HCEC 1CT (cell line): ENCODE data around the gene LCN15.
A peak's percentile ranks its signal among the peaks of the same experiment; 100 is the strongest.
"Not testable (repeated sequence)": the region's sequence is repeated elsewhere in the genome, so short reads cannot be mapped to it uniquely, and the experiment has no call there.

Source experiments
- DNase-seq: peaks from one replicate; pipeline ENCODE4 v3.0.0-alpha.2; 2017

The LCN15 gene

DNA sequence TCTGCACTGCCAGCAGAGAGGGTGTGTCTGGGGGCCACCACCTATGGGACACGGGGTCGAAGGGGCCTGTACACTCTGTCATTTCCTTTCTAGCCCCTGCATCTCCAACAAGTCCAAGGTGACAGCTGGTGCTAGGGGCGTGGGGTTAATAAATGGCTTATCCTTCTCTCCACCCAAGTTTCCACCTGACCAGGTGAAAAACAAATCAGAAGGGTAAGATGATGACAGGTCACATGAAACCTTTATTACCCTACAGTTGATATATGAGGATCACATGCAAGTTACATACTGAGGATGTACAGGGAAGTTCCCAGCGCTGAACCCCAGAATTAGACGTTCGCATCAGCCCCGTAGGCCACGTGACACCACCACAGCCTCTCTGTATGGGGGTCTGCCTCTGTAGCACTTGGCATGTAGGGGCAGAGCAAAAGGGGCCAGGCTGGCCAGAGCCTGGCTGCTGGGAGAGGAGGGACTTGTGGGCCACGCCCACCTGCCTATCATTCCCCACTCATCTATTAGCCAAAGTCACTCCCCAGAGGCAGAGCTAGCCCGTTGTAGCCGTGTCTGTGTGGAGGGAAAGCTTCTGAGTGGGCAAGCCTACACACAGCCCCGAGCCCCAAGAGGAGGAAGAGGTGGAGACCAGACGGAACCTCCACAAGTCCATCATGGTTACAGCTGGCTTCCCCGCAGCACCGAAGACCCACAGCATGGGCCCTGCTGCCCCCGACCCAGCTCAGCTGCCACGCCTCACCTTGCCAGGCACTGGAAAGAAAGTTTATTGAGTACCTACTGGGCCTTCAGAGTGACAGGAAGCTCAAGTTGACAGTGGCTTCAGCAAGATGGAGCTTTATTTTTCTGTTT lies 29.0 kb upstream of the LCN15 start:
- no peak for DNase-seq

DNA sequence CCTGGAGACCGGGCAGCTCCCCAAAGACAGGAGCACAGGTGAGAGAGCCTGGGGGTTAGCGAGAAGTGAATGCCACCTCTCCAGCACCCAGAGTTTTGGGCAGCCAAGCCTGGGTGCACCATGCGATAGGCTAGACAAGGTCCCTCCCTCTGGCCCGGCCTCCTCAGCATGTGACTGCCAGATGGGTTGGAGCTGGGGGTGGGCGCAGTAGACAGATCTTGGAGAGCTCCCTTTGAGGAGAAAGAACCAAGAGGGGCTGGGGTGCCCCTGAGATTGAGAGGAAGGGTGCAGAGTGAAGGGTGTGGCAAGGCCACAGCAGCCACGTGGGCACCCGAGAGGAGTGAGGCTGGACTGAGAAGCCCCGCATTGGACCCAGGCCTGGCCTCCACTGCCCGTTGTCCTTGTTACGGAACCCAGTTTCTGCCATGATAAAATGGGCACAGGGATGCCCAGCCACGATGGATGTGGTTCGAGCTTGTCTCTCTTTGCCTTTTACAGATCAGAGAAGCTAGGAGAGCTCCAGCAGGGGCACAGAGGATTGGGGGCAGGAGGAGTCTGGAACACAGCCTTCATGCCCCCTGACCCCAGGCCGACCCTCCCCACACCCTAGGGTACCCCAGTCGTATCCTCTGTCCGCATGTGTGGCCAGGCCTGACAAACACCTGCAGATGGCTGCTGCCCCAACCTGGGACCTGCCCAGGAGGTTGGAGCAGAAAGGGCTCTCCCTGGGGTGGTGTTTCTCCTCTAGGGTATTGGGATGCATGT lies 28.2 kb upstream of the LCN15 start:
- DNase-seq = no peak

DNA sequence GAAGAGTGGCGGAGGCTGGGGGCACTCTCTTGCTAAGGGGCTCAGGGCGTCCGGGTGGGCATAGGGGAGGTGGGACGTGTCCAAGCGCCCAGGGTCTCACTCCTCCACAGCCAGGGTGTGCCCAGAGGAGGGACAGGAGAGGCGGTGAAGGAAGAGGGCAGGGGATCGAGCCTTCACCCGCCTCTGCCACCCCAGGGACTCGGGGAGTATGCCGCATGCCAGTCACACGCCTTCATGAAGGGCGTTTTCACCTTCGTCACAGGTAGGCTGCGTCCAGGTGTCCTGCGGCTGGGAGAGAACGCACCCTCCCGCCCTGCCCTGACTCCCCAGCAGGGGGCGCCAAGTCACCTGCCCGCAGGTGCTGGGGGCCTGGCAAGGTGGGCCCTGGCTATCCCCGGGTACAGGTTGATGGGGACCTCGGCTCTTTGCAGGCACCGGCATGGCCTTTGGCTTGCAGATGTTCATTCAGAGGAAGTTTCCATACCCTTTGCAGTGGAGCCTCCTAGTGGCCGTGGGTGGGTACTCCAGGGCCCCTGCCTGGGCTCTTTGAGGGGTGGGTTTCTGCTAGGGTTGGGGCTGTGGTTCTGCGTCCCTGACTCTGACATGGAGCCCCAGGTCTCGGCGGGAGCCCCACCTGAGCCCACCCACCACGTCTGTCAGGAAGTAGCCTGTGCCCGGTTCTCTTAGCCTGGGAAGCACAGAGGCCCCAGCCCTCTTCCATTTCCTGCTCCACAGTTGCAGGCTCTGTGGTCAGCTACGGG lies 27.4 kb upstream of the LCN15 start:
- DNase-seq = no peak

DNA sequence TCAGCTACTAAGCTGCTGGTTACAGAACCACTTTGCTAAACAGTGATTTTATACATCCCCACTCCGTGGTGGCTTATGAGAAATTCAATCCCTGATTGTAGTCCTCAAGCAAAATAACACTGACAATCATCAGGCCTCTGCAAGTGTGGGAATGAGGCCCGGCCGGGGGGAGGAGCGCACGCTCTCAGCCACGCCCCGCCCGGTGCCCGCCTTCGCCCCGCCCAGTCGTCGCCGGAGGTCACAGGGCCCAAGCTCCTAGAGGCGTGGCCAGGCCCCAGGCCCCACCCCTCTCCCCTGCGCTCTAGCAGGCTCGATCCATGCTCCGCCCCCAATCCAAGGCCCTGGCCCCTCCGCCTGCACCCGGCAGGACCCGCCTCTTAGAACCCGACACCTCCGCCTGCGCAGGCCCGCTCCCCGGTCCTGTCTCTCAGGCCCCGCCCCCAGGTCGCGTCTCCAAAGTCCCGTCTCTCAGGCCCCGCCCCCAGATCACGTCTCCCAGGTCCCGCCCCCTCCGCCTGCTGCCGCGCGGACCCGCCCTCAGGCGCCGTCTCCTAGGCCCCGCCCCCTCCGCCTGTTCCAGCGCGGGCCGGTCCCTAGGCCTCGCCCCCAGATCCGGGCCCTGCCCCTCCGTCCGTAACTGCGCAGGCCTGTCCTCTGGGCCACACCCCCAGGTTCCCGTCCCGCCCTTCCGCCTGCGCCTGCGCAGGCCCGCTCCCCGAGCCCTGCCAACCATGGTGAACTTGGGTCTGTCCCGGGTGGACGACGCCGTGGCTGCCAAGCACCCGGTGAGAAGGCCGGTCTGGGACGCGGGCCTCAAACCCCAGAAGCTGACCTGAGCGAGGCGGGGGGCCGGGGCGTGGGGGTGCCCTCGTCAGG lies 26.6 kb upstream of the LCN15 start, which contains the start of gene TMEM141:
TSS of gene TMEM141 (plus strand) at position 705 of the 876 bp plus-strand sequence. CDS start at position 732, 27 bp downstream.
- DNase-seq = peak; percentile 100

DNA sequence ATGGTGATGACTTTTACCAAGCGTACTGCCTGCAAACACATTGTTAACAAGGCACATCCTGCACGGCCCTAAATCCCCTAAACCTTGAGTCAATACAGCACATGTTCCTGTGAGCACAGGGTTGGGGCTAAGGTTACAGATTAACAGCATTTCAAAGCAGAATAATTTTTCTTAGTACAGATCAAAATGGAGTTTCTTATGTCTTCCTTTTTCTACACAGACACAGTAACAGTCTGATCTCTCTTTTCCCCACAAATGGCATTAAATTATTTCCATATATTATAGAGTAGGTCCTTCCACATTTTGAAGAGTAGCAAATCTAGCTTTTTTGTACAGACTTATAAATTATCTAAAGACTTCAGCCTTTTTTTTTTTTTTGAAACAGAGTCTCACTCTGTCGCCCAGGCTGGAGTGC lies 25.2 kb upstream of the LCN15 start:
- DNase-seq = no peak

DNA sequence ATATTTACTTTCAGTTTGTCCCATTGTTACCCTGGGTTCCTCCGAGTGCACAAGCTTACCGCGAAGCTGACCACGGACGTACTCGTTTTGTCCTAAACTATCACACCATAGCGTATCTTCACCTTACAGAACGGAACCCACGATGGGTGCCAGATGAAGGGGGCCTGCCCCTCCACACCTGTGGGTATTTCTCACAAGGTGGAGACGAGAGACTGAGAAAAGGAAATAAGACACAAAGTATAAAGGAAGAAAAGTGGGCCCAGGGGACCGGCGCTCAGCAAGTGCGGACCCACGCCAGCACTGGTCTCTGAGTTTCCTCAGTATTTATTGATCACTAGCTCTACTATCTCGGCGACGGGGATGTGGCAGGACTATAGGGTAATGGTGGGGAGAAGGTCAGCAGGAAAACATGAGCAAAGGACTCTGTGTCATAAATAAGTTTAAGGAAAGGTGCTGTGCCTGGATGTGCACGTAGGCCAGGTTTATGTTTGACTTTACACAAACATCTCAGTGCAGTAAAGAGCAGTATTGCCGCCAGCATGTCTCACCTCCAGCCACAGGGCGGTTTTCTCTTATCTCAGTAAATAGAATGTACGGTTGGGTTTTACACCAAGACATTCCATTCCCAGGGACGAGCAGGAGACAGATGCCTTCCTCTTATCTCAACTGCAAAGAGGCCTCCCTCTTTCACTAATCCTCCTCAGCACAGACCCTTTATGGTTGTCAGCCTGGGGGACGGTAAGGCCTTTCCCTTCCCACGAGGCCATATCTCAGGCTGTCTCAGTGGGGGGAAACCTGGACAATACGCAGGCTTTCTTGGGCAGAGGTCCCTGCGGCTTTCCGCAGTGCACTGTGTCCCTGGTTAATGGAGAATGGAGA lies 24.6 kb upstream of the LCN15 start:
- DNase-seq = not testable (repeated sequence)

DNA sequence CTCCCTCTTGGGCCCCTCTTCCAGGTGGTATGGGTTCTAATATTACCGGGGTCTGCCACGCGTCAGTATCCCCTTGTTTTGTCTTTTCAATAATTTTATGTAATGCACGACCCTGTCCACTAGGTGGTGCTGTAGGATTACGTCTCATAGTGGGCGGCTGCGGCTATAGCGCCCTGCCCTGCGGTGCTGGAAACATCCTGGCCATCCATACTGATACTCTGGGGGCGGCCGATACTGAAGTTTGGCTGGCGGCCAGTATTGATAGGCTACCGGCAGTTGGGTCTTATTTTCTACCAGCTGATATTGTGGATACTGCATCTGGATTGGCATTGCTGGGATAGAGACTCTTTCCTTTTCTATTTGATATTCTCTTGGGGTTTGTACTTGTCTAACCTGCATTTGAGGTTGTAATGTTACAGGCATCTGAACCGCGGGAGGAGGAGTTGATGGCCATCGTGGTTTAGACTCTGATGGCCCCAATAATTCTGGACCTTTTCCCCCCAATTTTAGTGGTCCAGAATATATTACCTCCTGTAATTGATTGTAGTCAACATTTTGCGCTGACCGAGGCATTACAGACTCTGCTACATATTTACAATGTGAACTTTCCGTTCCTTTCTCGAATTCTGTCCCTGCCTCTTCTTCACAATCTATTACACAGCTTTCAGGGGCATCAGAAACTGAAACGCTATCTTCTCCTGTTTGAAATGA lies 23.5 kb upstream of the LCN15 start:
- peak; percentile 44 for DNase-seq

DNA sequence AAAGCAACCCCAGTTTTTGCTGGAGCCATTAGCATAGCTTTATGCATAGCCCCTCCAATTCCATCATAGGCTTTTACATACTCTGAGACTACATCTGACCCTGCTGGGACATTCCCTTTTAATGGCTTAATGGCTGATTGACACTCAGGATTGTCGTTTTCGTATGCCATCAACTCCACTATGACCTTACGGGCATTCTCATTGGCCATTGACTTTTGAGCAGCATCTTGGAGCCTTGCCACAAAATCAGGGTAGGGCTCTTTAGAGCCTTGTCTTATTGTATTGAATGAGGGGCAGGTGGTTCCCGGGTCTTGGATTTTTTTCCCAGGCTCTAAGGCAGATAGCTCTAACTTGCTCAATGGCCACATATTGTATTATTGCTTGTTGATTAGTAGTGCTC lies 22.7 kb upstream of the LCN15 start:
- DNase-seq = not testable (repeated sequence)

DNA sequence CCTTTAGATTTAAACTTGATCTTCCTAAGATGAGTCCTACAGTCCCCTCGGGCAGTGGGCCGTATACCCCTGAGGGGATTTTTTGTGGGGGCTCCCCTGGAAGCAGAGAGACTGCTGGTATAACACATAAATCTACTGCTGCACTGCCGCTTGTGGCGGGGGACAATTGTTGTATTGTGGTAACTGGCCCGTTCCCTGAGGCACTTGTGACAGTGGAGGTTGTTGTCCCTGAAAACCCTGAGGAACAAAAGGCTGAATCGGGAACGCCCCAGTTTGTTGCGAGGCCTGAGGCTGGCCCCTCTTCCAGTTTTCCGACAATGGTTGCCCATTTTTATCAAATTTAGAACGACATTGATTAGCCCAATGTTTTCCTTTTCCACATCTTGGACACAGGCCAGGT lies 22.1 kb upstream of the LCN15 start:
- DNase-seq = no peak

DNA sequence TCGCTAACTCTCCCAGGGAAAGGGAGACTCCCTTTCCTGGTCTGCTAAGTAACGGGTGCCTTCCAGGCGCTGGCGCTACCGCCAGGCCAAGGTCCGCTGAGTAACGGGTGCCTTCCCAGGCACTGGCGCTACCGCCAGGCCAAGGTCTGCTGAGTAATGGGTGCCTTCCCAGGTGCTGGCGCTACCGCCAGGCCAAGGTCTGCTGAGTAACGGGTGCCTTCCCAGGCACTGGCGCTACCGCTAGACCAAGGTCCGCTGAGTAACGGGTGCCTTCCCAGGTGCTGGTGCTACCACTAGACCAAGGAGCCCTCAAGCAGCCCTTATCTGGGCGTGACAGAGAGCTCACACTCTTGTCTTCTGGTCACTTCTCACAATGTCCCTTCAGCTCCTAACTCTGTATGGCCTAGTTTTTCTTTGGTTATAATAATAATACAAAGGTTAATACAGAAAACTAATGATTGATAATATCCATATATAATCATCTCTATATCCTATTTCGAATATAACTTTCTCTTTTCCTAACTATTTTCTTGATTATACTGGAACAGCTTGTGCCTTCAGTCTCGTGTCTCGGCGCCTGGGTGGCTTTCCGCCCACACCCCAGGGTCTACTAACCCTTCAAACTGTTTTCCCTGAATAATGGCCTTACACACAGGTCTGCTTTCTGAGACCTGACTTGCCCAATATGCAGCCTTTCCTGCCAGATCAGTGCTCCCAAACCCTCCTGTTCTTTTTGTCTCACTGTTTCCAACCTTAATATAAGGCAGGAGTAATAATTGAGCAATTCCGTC lies 21.4 kb upstream of the LCN15 start:
- not testable (repeated sequence) for DNase-seq

DNA sequence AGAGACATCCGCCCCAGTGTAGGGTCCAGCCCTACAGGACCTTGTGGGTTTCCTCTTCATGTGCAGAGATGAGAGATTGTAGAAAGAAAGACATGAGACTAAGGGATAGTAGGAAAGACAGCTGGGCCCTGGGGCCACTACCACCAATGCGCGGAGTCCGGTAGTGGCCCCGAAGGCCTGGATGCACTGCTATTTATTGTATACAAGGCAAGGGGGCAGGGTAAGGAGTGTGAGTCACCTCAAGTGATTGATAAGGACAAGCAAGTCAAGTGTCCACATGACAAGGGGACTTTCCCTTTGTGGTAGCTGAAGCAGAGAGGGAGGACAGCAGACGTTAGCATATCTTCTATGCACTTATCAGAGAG lies 20.7 kb upstream of the LCN15 start:
- DNase-seq = no peak

DNA sequence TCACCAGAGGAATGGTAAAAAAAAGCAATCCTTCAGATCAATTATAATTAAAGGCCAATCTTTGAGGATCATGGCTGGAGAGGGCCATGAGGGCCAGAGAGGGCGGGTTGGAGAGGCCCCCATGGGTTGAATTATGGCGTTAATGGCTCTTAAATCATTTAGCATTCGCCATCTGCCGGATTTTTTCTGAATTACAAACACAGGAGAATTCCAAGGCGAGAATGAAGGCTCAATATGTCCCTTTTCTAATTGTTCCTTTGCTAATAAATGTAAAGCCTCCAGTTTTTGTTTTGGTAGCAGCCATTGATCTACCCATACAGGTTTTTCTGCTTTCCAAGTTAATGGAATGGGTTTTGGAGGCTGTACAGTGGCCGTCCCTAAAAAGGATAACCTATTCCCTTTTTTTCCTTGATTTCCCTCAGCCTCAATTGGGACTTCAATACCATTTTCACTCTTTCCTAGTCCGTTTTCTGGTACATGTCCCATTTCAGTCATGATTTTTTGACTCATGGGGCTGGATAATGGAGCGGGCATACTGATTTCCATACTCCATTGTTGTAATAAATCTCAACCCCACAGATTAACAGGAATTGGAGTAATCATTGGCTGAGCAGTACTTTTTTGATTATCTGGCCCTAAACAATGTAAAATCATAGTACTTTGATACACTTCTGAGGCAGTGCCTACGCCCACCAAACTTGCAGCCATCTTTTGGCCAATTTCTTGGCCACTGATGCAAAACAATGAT lies 20.1 kb upstream of the LCN15 start:
- DNase-seq = peak; percentile 22

DNA sequence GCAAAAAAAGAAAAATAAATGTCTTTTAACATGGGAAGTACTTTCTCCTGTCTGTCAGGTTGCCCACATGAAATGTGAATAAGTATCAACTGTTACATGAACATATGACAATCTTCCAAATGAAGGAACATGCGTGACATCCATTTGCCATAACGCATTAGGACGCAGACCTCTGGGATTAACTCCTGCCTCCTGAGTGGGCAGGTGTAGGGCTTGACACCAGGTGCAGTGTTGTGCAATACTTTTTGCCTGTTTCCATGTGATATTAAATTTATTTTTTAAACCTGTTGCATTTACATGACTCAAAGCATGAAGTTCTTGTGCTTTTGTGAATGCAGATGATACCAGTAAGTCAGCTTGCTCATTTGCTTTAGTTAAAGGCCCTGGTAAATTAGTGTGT lies 18.1 kb upstream of the LCN15 start:
- DNase-seq = no peak

DNA sequence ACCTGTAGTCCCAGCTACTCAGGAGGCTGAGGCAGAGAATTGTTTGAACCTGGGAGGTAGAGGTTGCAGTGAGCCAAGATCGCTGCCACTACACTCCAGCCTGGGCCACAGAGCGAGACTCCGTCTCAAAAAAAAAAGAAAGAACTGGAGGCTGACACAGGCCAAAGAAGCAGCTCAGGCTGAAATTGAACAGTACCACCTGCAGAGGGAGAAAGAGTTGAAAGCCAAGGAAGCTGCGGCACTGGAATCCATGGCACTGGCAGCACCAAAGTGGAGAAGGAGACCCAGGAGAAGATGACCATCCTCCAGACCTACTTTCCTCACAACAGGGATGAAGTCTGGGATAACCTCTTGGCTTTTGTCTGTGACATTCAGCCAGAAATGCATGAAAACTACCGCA lies 15.5 kb upstream of the LCN15 start:
- DNase-seq = no peak

DNA sequence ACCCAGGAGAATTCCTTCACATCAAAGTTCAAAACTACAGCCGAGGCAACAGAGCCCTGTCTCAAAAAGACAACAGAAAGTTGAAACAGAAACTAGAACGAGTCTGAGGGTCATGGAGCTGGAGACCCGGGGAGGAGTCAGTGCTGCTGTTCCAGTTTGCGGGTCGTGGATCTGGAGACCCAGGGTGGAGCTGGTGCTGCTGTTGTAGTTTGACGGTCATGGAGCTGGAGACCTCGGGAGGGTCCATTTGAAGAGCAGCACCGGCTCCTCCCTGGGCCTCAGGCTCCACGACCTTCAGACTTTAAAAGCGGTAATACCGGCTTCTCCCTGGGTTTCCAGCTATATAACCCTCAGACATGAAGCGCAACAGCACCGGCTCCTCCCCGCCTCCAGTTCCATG lies 13.0 kb upstream of the LCN15 start:
- no peak for DNase-seq

DNA sequence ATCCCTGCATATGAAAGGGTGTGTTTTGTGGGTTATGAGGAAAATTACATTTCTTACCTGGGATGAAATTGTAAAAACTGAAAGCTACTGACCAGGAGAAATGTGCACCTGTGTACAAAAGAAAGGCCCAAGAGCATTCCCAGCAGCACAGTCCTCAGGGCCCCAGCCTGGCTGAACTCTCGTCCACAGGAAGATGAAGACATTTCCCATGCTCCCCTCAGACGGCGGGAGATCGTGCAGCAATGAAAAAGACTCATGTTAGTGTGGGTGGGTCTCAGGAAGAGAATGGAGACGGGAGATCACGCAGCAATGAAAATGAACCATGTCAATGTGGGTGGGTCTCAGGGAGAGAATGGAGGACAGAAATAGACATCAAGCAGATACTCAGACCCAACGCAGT lies 12.6 kb upstream of the LCN15 start:
- DNase-seq = no peak

DNA sequence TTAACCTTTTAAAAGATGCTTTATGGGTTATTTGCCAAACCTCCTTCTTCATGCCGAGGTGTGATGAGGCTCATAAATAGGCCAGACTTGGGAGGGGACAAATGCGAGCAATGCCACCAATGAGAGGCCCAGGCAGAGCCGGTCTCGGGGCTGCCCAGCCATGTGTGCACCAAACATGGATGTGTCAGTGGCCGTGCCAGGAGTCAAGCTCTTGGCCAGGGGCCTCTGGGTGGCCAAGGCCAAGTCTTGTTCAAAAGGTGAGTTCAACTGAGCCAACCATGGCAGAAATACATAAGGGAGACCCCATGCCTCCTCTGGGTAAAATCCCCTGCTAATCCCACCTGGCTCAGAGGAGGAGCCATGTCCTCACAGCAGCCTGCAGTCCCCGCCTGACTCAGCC lies 10.9 kb upstream of the LCN15 start:
- DNase-seq = no peak

DNA sequence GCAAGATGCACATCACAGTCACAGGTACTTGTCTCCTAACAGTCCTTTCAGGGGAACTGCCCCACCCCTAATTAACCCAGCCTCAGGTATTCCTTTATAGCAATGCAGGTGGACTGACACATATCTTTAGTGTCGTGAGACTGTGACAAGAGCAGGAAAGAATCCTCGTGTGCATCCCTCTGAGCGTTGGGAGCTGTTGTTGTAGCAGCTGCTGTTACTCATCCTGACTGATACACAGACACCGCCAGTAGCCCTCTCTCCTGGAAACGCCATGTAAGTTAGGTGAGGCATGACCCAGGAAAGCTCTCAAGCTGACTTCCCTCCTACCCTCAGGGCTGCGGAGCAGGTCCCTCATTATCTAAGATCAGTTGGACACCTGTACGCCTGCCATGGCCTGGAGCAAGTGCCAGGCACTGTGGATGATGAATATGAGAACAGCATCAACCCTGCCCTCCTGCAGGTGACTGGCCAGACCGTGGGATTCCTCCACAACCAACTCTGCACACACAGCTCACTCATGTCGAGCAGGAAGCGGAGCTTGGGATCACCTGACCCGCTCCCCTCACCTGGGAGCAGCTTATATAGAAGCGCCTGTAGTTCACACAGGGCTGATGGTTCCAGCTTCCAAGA lies 10.2 kb upstream of the LCN15 start:
- no peak for DNase-seq
